SK-N-SH treated with all-trans-retinoic acid at 6 μM for 48 hours (cell line): ENCODE measurements around the gene FOXN1.
A peak's percentile ranks its signal among the peaks of the same experiment; 100 is the strongest.

Source experiments
- ATAC-seq: fragments of 200-7000 bp; cut with Tn5 transposase; 3 replicates; pipeline ENCODE4 v1.9.1; 2020; ENCODE audit warnings: mild to moderate bottlenecking, moderate library complexity
- ARNTL ChIP-seq: fragments of 450-650 bp; formaldehyde crosslinking; IDR thresholded peaks from 2 replicates; pipeline ENCODE4 v1.5.0; 2020; ENCODE audit warnings: low read depth, mild to moderate bottlenecking, moderate library complexity, borderline replicate concordance
- BACH2 ChIP-seq: fragments of 250-450 bp; sonication (Bioruptor Pico); IDR thresholded peaks from 2 replicates; pipeline ENCODE4 v1.9.0; 2021; ENCODE audit warnings: mild to moderate bottlenecking, borderline replicate concordance
- ESRRG ChIP-seq: fragments of 250-450 bp; sonication (Bioruptor Pico); IDR thresholded peaks from 2 replicates; pipeline ENCODE4 v1.6.1; 2021; ENCODE audit warnings: mild to moderate bottlenecking
- GLIS3 ChIP-seq: fragments of 250-450 bp; sonication (Bioruptor Pico); IDR thresholded peaks from 2 replicates; pipeline ENCODE4 v1.5.0; 2020; ENCODE audit warnings: mild to moderate bottlenecking, moderate library complexity
- ISL1 ChIP-seq: fragments of 250-450 bp; sonication (Bioruptor Pico); IDR thresholded peaks from 2 replicates; pipeline ENCODE4 v2.1.2; 2022; ENCODE audit warnings: mild to moderate bottlenecking, moderate library complexity
- OSR1 ChIP-seq: fragments of 250-450 bp; sonication (Bioruptor Pico); IDR thresholded peaks from 2 replicates; pipeline ENCODE4 v1.8.0; 2022; ENCODE audit warnings: moderate library complexity, mild to moderate bottlenecking, inconsistent platforms
- SNAI2 ChIP-seq: fragments of 250-450 bp; sonication (Bioruptor Pico); IDR thresholded peaks from 2 replicates; pipeline ENCODE4 v1.5.0; 2020; ENCODE audit warnings: mild to moderate bottlenecking, moderate library complexity
- TCF4 ChIP-seq: fragments of 250-450 bp; sonication (Bioruptor Pico); IDR thresholded peaks from 2 replicates; pipeline ENCODE4 v1.8.0; 2021; ENCODE audit warnings: mild to moderate bottlenecking, moderate library complexity, borderline replicate concordance
- ZC3H10 ChIP-seq: fragments of 250-450 bp; sonication (Bioruptor Pico); IDR thresholded peaks from 2 replicates; pipeline ENCODE4 v1.5.1; 2021; ENCODE audit warnings: mild to moderate bottlenecking, moderate library complexity
- ZFP3 ChIP-seq: fragments of 250-450 bp; sonication (Bioruptor Pico); IDR thresholded peaks from 2 replicates; pipeline ENCODE4 v1.5.0; 2020; ENCODE audit warnings: mild to moderate bottlenecking, moderate library complexity
- ZNF565 ChIP-seq: fragments of 450-650 bp; formaldehyde crosslinking; conservative IDR thresholded peaks from 2 replicates; pipeline ENCODE4 v1.5.0; 2020; ENCODE audit warnings: low read depth, mild to moderate bottlenecking, moderate library complexity
- ZNF70 ChIP-seq: fragments of 450-650 bp; formaldehyde crosslinking; IDR thresholded peaks from 2 replicates; pipeline ENCODE4 v1.5.0; 2020; ENCODE audit warnings: mild to moderate bottlenecking, moderate library complexity
- ZNF8 ChIP-seq: fragments of 450-650 bp; formaldehyde crosslinking; IDR thresholded peaks from 2 replicates; pipeline ENCODE4 v1.5.0; 2020; ENCODE audit warnings: mild to moderate bottlenecking, moderate library complexity
- TF ChIP-seq, protein P1 (sequence below): fragments of 250-450 bp; sonication (Bioruptor Pico); IDR thresholded peaks from 2 replicates; pipeline ENCODE4 v1.5.1; 2020; ENCODE audit warnings: low read depth, mild to moderate bottlenecking, moderate library complexity
- TF ChIP-seq, protein P2 (sequence below): fragments of 250-450 bp; sonication (Bioruptor Pico); IDR thresholded peaks from 2 replicates; pipeline ENCODE4 v1.5.1; 2021; ENCODE audit warnings: mild to moderate bottlenecking, moderate library complexity
- TF ChIP-seq, protein P3 (sequence below): fragments of 250-450 bp; sonication (Bioruptor Pico); IDR thresholded peaks from 2 replicates; pipeline ENCODE4 v1.5.0; 2020; ENCODE audit warnings: mild to moderate bottlenecking, moderate library complexity
- TF ChIP-seq, protein P4 (sequence below): fragments of 250-450 bp; sonication (Bioruptor Pico); IDR thresholded peaks from 2 replicates; pipeline ENCODE4 v1.8.0; 2021; ENCODE audit warnings: low read depth, mild to moderate bottlenecking, moderate library complexity, borderline replicate concordance

Gene FOXN1

DNA sequence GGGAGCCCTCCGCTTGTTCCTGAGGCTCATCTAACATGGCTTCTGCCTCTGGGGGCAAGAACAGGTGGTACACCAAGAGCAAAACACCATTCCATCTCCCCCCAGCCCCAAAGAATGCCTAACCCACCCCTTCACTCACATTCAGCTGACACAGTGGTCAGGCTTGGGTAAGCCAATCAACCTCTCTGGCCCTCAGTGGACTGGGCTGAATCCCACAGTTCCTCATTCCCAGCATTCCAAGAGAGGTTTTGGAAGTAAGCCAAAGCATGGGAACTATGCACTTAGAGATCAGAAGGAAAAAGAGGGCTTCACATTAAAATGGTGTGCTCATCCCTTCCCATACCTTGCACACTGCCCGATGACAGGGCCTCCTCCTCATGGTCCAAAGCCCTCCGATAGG, 57.3 kb downstream of the FOXN1 start:
- TF ChIP-seq, protein P1, sequence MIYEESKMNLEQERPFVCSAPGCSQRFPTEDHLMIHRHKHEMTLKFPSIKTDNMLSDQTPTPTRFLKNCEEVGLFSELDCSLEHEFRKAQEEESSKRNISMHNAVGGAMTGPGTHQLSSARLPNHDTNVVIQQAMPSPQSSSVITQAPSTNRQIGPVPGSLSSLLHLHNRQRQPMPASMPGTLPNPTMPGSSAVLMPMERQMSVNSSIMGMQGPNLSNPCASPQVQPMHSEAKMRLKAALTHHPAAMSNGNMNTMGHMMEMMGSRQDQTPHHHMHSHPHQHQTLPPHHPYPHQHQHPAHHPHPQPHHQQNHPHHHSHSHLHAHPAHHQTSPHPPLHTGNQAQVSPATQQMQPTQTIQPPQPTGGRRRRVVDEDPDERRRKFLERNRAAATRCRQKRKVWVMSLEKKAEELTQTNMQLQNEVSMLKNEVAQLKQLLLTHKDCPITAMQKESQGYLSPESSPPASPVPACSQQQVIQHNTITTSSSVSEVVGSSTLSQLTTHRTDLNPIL (CRISPR knock-in tag) = no peak
- TF ChIP-seq BACH2 (CRISPR knock-in tag) = no peak
- peak; percentile 39; the same call in 1 of the 2 replicates for TF ChIP-seq ISL1 (CRISPR knock-in tag)

DNA sequence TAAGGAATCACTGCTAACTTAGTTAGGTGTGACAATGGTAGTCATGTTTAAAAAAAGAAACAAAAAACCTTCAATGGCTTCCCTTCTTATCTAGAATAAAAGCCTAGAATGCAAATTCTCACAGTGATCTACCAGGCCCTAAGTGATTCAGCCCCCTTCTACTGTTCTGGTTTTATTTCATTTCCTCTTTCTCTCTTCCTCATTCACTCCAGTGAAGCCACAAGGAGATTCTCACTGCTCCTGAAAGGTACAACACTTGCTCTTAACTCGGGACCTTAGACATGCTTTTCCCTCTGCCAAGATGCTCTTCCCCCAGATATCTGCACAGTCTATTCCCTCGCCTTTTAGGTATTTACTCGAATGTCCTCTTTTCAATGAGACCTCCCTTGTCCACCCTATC, 61.5 kb downstream of the FOXN1 start:
- no peak for TF ChIP-seq GLIS3 (CRISPR knock-in tag)
- no peak for TF ChIP-seq ZNF565 (CRISPR knock-in tag)
- no peak for TF ChIP-seq ARNTL (CRISPR knock-in tag)
- TF ChIP-seq ZNF8 (CRISPR knock-in tag) = no peak
- TF ChIP-seq, protein P2, sequence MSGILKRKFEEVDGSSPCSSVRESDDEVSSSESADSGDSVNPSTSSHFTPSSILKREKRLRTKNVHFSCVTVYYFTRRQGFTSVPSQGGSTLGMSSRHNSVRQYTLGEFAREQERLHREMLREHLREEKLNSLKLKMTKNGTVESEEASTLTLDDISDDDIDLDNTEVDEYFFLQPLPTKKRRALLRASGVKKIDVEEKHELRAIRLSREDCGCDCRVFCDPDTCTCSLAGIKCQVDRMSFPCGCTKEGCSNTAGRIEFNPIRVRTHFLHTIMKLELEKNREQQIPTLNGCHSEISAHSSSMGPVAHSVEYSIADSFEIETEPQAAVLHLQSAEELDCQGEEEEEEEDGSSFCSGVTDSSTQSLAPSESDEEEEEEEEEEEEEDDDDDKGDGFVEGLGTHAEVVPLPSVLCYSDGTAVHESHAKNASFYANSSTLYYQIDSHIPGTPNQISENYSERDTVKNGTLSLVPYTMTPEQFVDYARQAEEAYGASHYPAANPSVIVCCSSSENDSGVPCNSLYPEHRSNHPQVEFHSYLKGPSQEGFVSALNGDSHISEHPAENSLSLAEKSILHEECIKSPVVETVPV (CRISPR knock-in tag) = no peak
- TF ChIP-seq ISL1 (CRISPR knock-in tag) = no peak
- no peak for TF ChIP-seq OSR1 (CRISPR knock-in tag)
- ATAC-seq = no peak

More for the DNA sequence above, 57.3 kb downstream of the FOXN1 start:
- peak; percentile 88 for ATAC-seq

DNA sequence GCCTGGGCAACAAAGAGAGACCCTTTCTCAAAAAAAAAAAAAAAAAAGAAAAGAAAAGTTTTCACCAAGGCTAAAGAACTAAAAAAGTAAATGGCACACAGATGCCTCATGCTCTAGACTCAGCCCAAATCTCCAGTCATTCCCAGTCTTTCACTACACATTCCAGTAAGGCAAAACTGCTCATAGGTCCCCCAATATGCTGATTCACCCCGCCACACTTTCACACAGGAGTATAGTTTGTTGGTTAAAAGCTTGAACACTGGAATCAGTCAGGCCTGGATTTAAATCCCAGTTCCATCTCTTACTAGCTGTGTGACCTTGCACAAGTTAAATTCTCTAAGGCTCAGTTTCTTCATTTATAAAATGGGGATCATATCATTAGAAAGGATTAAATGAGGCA, 63.3 kb downstream of the FOXN1 start:
- TF ChIP-seq, protein P2 (CRISPR knock-in tag) = no peak
- no peak for TF ChIP-seq ESRRG (CRISPR knock-in tag)
- no peak for TF ChIP-seq ZNF70 (CRISPR knock-in tag)
- no peak for TF ChIP-seq OSR1 (CRISPR knock-in tag)
- TF ChIP-seq ZC3H10 (CRISPR knock-in tag) = no peak
- TF ChIP-seq ZNF8 (CRISPR knock-in tag) = no peak
- no peak for TF ChIP-seq GLIS3 (CRISPR knock-in tag)
- no peak for TF ChIP-seq SNAI2 (CRISPR knock-in tag)
- TF ChIP-seq, protein P3, sequence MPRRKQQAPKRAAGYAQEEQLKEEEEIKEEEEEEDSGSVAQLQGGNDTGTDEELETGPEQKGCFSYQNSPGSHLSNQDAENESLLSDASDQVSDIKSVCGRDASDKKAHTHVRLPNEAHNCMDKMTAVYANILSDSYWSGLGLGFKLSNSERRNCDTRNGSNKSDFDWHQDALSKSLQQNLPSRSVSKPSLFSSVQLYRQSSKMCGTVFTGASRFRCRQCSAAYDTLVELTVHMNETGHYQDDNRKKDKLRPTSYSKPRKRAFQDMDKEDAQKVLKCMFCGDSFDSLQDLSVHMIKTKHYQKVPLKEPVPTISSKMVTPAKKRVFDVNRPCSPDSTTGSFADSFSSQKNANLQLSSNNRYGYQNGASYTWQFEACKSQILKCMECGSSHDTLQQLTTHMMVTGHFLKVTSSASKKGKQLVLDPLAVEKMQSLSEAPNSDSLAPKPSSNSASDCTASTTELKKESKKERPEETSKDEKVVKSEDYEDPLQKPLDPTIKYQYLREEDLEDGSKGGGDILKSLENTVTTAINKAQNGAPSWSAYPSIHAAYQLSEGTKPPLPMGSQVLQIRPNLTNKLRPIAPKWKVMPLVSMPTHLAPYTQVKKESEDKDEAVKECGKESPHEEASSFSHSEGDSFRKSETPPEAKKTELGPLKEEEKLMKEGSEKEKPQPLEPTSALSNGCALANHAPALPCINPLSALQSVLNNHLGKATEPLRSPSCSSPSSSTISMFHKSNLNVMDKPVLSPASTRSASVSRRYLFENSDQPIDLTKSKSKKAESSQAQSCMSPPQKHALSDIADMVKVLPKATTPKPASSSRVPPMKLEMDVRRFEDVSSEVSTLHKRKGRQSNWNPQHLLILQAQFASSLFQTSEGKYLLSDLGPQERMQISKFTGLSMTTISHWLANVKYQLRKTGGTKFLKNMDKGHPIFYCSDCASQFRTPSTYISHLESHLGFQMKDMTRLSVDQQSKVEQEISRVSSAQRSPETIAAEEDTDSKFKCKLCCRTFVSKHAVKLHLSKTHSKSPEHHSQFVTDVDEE (CRISPR knock-in tag) = no peak
- no peak for TF ChIP-seq ZFP3 (CRISPR knock-in tag)
- ATAC-seq = no peak

DNA sequence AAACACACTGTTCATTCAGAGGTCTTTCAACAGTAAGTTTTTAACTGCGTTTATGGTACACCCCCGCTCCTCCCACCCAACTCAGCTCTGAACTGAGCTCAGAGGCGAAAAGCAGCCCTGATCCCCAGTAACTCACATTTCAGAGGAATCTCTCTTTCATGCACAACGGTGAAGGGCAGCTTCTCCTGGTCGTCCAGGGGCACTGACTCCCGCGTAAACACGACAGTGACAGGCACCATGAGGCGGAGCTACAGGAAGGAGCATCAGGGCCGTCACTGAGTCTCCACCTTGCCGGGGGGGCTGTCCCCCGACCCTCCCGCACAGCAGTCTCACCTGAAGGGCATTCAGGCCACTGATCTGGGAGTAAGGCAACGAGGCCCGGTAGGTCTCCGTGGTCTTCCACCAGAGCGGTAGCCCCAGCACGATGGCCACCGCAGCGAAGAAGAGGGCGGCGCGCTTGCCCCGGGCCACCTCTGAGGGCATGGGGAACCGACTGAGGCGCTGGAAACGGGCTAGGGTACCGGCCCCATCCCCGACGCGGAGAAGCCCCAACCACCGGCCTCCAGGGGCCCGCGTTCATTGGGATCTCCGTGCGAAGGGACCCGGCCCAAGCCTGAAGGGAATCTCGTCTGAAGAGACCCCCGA, 64.7 kb downstream of the FOXN1 start:
- TF ChIP-seq ARNTL (CRISPR knock-in tag) = no peak
- TF ChIP-seq ZC3H10 (CRISPR knock-in tag) = no peak
- TF ChIP-seq ESRRG (CRISPR knock-in tag) = no peak
- no peak for TF ChIP-seq ISL1 (CRISPR knock-in tag)
- TF ChIP-seq ZFP3 (CRISPR knock-in tag) = no peak
- TF ChIP-seq, protein P2 (CRISPR knock-in tag) = no peak
- no peak for TF ChIP-seq ZNF70 (CRISPR knock-in tag)
- TF ChIP-seq, protein P4, sequence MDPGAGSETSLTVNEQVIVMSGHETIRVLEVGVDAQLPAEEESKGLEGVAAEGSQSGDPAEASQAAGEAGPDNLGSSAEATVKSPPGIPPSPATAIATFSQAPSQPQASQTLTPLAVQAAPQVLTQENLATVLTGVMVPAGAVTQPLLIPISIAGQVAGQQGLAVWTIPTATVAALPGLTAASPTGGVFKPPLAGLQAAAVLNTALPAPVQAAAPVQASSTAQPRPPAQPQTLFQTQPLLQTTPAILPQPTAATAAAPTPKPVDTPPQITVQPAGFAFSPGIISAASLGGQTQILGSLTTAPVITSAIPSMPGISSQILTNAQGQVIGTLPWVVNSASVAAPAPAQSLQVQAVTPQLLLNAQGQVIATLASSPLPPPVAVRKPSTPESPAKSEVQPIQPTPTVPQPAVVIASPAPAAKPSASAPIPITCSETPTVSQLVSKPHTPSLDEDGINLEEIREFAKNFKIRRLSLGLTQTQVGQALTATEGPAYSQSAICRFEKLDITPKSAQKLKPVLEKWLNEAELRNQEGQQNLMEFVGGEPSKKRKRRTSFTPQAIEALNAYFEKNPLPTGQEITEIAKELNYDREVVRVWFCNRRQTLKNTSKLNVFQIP (CRISPR knock-in tag) = no peak
- TF ChIP-seq TCF4 (CRISPR knock-in tag) = no peak
- ATAC-seq = peak; percentile 58
